Fibroblast of villous mesenchyme (primary cell): ENCODE measurements around the gene ERFL. TPM values are rescaled to one million over a fixed set of nuclear protein-coding genes. Genes with fewer than 3 reads are reported as not detected.
A peak's percentile ranks its signal among the peaks of the same experiment; 100 is the strongest.

ENCODE experiments used
- DNase-seq: peaks from one replicate; pipeline ENCODE4 v3.0.0-alpha.2; 2010; ENCODE audit warnings: low read depth
- H3K4me3 ChIP-seq: 2 replicates; pipeline ENCODE4 v1.5.1; 2011; ENCODE audit warnings: low read depth, mild to moderate bottlenecking, low read length
- CTCF ChIP-seq: IDR thresholded peaks from 2 replicates; pipeline ENCODE4 v1.5.1; 2012; ENCODE audit warnings: low read depth, mild to moderate bottlenecking, low read length; ENCODE audit not compliant: insufficient read depth
- total RNA-seq: library from RNA; depleted of rRNA; stranded (reverse); fragments of >200 nt; gene quantifications from 2 replicates; pipeline ENCODE4 v1.2.3, GENCODE V29; 2012

The ERFL gene
- total RNA-seq, 1 donor, result not detected

DNA sequence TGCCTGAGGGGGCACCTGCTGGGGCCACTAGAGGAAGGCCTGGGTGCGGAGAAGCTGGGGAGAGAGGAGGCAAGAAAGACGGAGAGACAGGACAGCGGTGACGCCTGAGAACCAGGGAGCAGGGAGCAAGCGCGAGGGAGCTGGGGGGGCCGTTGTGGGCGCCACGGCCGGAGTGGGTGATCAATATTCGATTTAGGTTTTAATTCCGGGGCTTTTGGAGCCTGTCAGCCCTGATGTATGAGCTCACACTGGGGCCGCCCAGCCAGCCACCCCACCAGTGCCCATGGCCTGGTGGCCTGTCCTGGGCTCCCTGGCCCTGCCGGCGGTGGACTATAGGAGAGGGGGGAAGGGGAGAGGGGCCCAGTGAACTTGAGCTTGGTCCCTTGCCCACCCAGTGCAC lies 8.7 kb upstream of the ERFL start:
- DNase-seq, result no peak
- no peak for TF ChIP-seq CTCF
- H3K4me3 ChIP-seq, result no peak overlapping the region

- no peak overlapping the region for H3K4me3 ChIP-seq
- peak; percentile 13 for DNase-seq
- TF ChIP-seq CTCF, result no peak
These were observed 8.2 kb upstream of the ERFL start for GRCh38 chr19:41936416-41936850.

DNA sequence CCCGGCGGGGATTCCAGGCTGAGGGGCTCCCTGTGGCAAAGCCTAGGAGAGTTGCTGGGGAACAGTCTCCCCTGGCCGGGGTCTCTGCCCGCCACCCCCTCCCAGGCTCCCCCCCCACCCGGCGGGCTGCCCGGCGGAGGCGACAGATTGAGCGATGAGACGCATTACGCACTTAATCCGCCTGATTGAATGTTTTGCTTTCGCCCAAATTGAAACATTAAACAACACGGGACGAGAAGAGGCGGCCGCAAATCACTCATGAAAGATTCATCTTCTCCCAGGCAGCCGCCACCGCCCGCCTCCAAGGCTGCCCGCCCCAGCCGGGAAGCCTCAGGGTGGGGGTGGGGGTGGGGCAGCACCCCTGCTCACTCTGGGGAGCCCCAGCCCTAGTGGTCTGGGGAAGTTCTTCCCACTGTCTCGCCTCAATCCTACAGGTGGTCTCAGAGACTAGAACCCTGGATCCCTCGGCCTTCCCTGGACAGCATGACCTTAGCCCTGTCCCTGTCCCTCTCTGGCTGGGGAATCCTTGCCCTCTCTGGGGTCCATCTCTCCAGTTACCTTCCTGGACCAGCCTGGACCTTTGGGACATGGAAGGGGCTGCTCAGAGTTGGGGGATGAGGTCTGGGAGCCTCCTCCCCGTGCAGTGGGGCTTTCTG lies 7.6 kb upstream of the ERFL start:
- H3K4me3 ChIP-seq, result no peak overlapping the region
- DNase-seq, result peak; percentile 51
- TF ChIP-seq CTCF, result no peak

GRCh38 chr19:41934849-41935374 lies 6.7 kb upstream of the ERFL start:
- peak; percentile 96 for TF ChIP-seq CTCF
- peak; percentile 57 for DNase-seq
- H3K4me3 ChIP-seq, result no peak overlapping the region

GRCh38 chr19:41933693-41934426 lies 5.6 kb upstream of the ERFL start:
- H3K4me3 ChIP-seq, result no peak overlapping the region
- DNase-seq, result no peak
- no peak for TF ChIP-seq CTCF

GRCh38 chr19:41932720-41933332 lies 4.6 kb upstream of the ERFL start:
- no peak for DNase-seq
- TF ChIP-seq CTCF, result no peak
- no peak overlapping the region for H3K4me3 ChIP-seq
